Endodermal cell (in vitro differentiated cells): Measurements from ENCODE around the gene UBAP2. TPM values are rescaled to one million over a fixed set of nuclear protein-coding genes. Genes with fewer than 3 reads are reported as not detected.

ENCODE experiments used
- DNase-seq: peaks from one replicate; pipeline ENCODE4 v3.0.0-alpha.2; 2017
- H3K27ac ChIP-seq: 2 replicates; pipeline ENCODE4 v1.5.1; 2013; ENCODE audit warnings: mild to moderate bottlenecking, low read depth, low read length, moderate library complexity
- H3K27me3 ChIP-seq: 2 replicates; pipeline ENCODE4 v1.6.1; 2013; ENCODE audit warnings: mild to moderate bottlenecking, low read length, moderate library complexity; ENCODE audit not compliant: insufficient read depth, control insufficient read depth, poor library complexity, severe bottlenecking
- H3K36me3 ChIP-seq: 2 replicates; pipeline ENCODE4 v1.7.0; 2013; ENCODE audit warnings: mild to moderate bottlenecking, low read length, moderate library complexity; ENCODE audit not compliant: control insufficient read depth, insufficient read depth
- H3K4me1 ChIP-seq: one replicate; pipeline ENCODE4 v1.7.0; 2013; ENCODE audit warnings: low read length; ENCODE audit not compliant: control insufficient read depth, insufficient read depth
- H3K4me3 ChIP-seq: 2 replicates; pipeline ENCODE4 v1.5.1; 2013; ENCODE audit warnings: mild to moderate bottlenecking, low read length, moderate library complexity
- H3K9ac ChIP-seq: 2 replicates; pipeline ENCODE4 v1.6.1; 2013; ENCODE audit warnings: mild to moderate bottlenecking, low read length, moderate library complexity; ENCODE audit not compliant: poor library complexity, severe bottlenecking; ENCODE audit errors: extremely low read depth
- H3K9me3 ChIP-seq: 2 replicates; pipeline ENCODE4 v1.6.1; 2013; ENCODE audit warnings: mild to moderate bottlenecking, low read length, moderate library complexity; ENCODE audit not compliant: control insufficient read depth
- H3K27ac Mint-ChIP-seq: 2 replicates; pipeline ENCODE4 v1.8.0; 2020; ENCODE audit warnings: mixed read lengths
- H3K27me3 Mint-ChIP-seq: 2 replicates; pipeline ENCODE4 v1.8.0; 2021; ENCODE audit warnings: mild to moderate bottlenecking, mixed read lengths; ENCODE audit not compliant: insufficient read depth
- H3K36me3 Mint-ChIP-seq: 2 replicates; pipeline ENCODE4 v1.8.0; 2020; ENCODE audit warnings: low read depth, mixed read lengths
- H3K4me1 Mint-ChIP-seq: 2 replicates; pipeline ENCODE4 v1.8.0; 2020; ENCODE audit warnings: mixed read lengths
- H3K4me3 Mint-ChIP-seq: 2 replicates; pipeline ENCODE4 v1.8.0; 2020; ENCODE audit warnings: mild to moderate bottlenecking, moderate library complexity, mixed read lengths
- H3K9me3 Mint-ChIP-seq: 2 replicates; pipeline ENCODE4 v1.8.0; 2020; ENCODE audit warnings: mild to moderate bottlenecking, mixed read lengths
- WGBS, 2 experiments: methylation state at CpG; one replicate each; pipeline versions ENCODE4 v1.1.5 to v1.1.7; 2013; ENCODE audit warnings: missing lambda C conversion rate in 2 of 2, mixed read lengths in 1 of 2; ENCODE audit not compliant: insufficient coverage in 1 of 2, insufficient read length in 1 of 2; 5-methylcytosine and 5-hydroxymethylcytosine counted together
- total RNA-seq, 2 donors: library from RNA; stranded (reverse); fragmentation: NEBNext Ultra II Directional in 1 of 2; extraction: Animal tissue kit (Norgen Biotek cat#: 25700) in 1 of 2; gene quantifications; 2 replicates in 1 of 2; 3 replicates in 1 of 2; pipeline ENCODE4 v1.2.1, GENCODE V29; 2021
- TF ChIP-seq, protein P1 (sequence below): fragments of 200-600 bp; sonication (generic); conservative IDR thresholded peaks from 2 replicates; pipeline ENCODE4 v1.5.0; 2021; ENCODE audit warnings: antibody characterized with exemption, mild to moderate bottlenecking

The UBAP2 gene
- total RNA-seq, 2 donors from 2014 or later: 60.9 to 82.1 TPM

- peaks cover 12% of the 10 kb centered on the region for H3K9me3 ChIP-seq
- 94 to 100% methylated on average over 3 to 4 of the region's 5 CpGs for whole genome bisulfite sequencing, 2 experiments
- no peaks in the 10 kb centered on the region for H3K27me3 ChIP-seq
- Mint-ChIP-seq H3K27me3 (no peaks in the 10 kb centered on the region), H3K4me3 (no peak overlapping the region), H3K36me3 (peaks cover 78% of the 10 kb centered on the region), H3K27ac (no peak overlapping the region), H3K9me3 (peaks cover 29% of the 10 kb centered on the region), H3K4me1 (peaks cover 3% of the 10 kb centered on the region)
- H3K9ac ChIP-seq: no peak overlapping the region
- TF ChIP-seq, protein P1, sequence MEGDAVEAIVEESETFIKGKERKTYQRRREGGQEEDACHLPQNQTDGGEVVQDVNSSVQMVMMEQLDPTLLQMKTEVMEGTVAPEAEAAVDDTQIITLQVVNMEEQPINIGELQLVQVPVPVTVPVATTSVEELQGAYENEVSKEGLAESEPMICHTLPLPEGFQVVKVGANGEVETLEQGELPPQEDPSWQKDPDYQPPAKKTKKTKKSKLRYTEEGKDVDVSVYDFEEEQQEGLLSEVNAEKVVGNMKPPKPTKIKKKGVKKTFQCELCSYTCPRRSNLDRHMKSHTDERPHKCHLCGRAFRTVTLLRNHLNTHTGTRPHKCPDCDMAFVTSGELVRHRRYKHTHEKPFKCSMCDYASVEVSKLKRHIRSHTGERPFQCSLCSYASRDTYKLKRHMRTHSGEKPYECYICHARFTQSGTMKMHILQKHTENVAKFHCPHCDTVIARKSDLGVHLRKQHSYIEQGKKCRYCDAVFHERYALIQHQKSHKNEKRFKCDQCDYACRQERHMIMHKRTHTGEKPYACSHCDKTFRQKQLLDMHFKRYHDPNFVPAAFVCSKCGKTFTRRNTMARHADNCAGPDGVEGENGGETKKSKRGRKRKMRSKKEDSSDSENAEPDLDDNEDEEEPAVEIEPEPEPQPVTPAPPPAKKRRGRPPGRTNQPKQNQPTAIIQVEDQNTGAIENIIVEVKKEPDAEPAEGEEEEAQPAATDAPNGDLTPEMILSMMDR: no peak
- H3K27ac ChIP-seq: no peak overlapping the region
- H3K36me3 ChIP-seq: peaks cover 65% of the 10 kb centered on the region
- H3K4me1 ChIP-seq: no peaks in the 10 kb centered on the region
- no peak for DNase-seq
- H3K4me3 ChIP-seq: peak overlapping the region; percentile 33
Observed at GRCh38 chr9:34036625-34037024, 12.1 kb downstream of the UBAP2 start.

- H3K27ac ChIP-seq: no peak overlapping the region
- no peaks in the 10 kb centered on the region for H3K27me3 ChIP-seq
Observed at GRCh38 chr9:34035656-34036055, 13.0 kb downstream of the UBAP2 start.

GRCh38 chr9:34034698-34035065, 14.0 kb downstream of the UBAP2 start:
- H3K4me1 Mint-ChIP-seq: peaks cover 3% of the 10 kb centered on the region
- no peak for DNase-seq
- no peaks in the 10 kb centered on the region for H3K27me3 ChIP-seq
- H3K9ac ChIP-seq: no peak overlapping the region
- 96 to 97% methylated on average over 6 of the region's 6 CpGs for WGBS, 2 experiments
- no peaks in the 10 kb centered on the region for H3K9me3 ChIP-seq
- no peak overlapping the region for H3K27ac Mint-ChIP-seq
- H3K27ac ChIP-seq: no peak overlapping the region
- H3K4me3 ChIP-seq: no peak overlapping the region
- H3K27me3 Mint-ChIP-seq: no peaks in the 10 kb centered on the region
- H3K36me3 Mint-ChIP-seq: peaks cover 72% of the 10 kb centered on the region
- peaks cover 23% of the 10 kb centered on the region for H3K9me3 Mint-ChIP-seq
- H3K36me3 ChIP-seq: peaks cover 63% of the 10 kb centered on the region
- no peaks in the 10 kb centered on the region for H3K4me1 ChIP-seq
- H3K4me3 Mint-ChIP-seq: no peak overlapping the region
- TF ChIP-seq, protein P1: no peak

More at GRCh38 chr9:34035656-34036055, 13.0 kb downstream of the UBAP2 start:
- Mint-ChIP-seq H3K36me3 (peaks cover 78% of the 10 kb centered on the region), H3K4me3 (no peak overlapping the region), H3K27me3 (no peaks in the 10 kb centered on the region), H3K27ac (peak overlapping the region; percentile 62), H3K9me3 (peaks cover 29% of the 10 kb centered on the region), H3K4me1 (peaks cover 3% of the 10 kb centered on the region)
- Histone ChIP-seq H3K4me1 (no peaks in the 10 kb centered on the region), H3K9ac (no peak overlapping the region), H3K36me3 (peaks cover 65% of the 10 kb centered on the region), H3K9me3 (peaks cover 8% of the 10 kb centered on the region), H3K4me3 (no peak overlapping the region)
- TF ChIP-seq, protein P1: no peak
- WGBS, 2 experiments: 86 to 100% methylated on average over 1 to 5 of the region's 5 CpGs
- DNase-seq: no peak
